ENCODE results near the gene CENPM.
"Not testable (repeated sequence)": the region's sequence is repeated elsewhere in the genome, so short reads cannot be mapped to it uniquely, and the experiment has no call there.

The CENPM gene

GRCh38 chr22:41964112-41964491 lies 17.1 kb upstream of the CENPM start:
- no peak for DNase-seq

GRCh38 chr22:41963453-41964111 lies 16.6 kb upstream of the CENPM start:
- no peak for DNase-seq

- DNase-seq = no peak
Observed at GRCh38 chr22:41957941-41958556, 11.1 kb upstream of the CENPM start.

GRCh38 chr22:41952713-41953112 lies 5.8 kb upstream of the CENPM start:
- DNase-seq = no peak

- DNase-seq = no peak
Observed at GRCh38 chr22:41951898-41952474, 5.0 kb upstream of the CENPM start, which contains the start of gene SMIM45. Gene SMIM45, plus strand, starts transcription at chr22:41952150.

- DNase-seq = no peak
Observed at GRCh38 chr22:41949297-41949965, 2.5 kb upstream of the CENPM start.

- DNase-seq = not testable (repeated sequence)
Observed at GRCh38 chr22:41948928-41949296, 2.0 kb upstream of the CENPM start.

- no peak for DNase-seq
Observed at GRCh38 chr22:41948142-41948541, 1.2 kb upstream of the CENPM start.

- DNase-seq = no peak
Observed at GRCh38 chr22:41947424-41948080, 600 bp upstream of the CENPM start.

GRCh38 chr22:41943661-41944209 lies 3.2 kb downstream of the CENPM start:
- DNase-seq = no peak

GRCh38 chr22:41940832-41941765 lies 5.9 kb downstream of the CENPM start:
- DNase-seq = peak; percentile 43

GRCh38 chr22:41939981-41940831 lies 6.7 kb downstream of the CENPM start:
- no peak for DNase-seq

GRCh38 chr22:41936894-41937169 lies 10.1 kb downstream of the CENPM start:
- no peak for DNase-seq

GRCh38 chr22:41935509-41935908 lies 11.4 kb downstream of the CENPM start:
- DNase-seq = no peak

GRCh38 chr22:41935015-41935351 lies 12.0 kb downstream of the CENPM start:
- DNase-seq = no peak

GRCh38 chr22:41934284-41935014 lies 12.5 kb downstream of the CENPM start:
- no peak for DNase-seq

- DNase-seq = no peak
Observed at GRCh38 chr22:41933411-41934177, 13.4 kb downstream of the CENPM start.

- no peak for DNase-seq
Observed at GRCh38 chr22:41932353-41932752, 14.6 kb downstream of the CENPM start.

GRCh38 chr22:41931701-41932269 lies 15.2 kb downstream of the CENPM start:
- no peak for DNase-seq
